HG02852 (cell line): ENCODE data around the gene SDHD.
A peak's percentile ranks its signal among the peaks of the same experiment; 100 is the strongest.
"Not testable (repeated sequence)": the region's sequence is repeated elsewhere in the genome, so short reads cannot be mapped to it uniquely, and the experiment has no call there.

Source experiments
- ATAC-seq: cut with Tn5 transposase; IDR thresholded peaks from one replicate; pipeline ENCODE4 v1.9.1; 2021; ENCODE audit warnings: mild to moderate bottlenecking, moderate library complexity; ENCODE audit not compliant: unreplicated experiment

Gene SDHD

GRCh38 chr11:112086422-112087191 is at the start of gene SDHD, which contains the start of gene TIMM8B:
SDHD (plus strand) TSS chr11:112086873; CDS start chr11:112086908, 35 bp downstream.
TIMM8B (minus strand) TSS chr11:112086756; CDS start chr11:112086723, 33 bp downstream.
- peak; percentile 90 for ATAC-seq

DNA sequence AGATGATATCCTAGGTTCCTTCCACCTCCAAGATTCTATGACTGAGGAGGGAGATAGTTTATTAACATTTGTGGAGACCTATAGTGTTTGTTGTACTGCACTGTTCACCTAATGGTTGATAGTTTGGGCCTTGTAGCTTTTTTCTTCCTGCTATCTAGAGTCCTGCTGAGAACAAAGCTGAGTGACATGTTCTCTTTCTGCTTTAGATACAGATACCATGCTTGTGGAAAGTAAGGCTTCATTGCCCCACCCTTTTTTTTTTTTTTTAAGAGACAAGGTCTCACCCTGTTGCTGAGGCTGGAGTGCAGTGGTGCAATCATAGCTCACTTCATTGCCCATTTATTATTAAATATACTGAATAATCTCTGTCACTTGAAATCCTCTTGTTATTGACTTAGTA is 49.1 kb upstream of the SDHD start:
- ATAC-seq, result no peak

GRCh38 chr11:112042161-112042960 is 44.3 kb upstream of the SDHD start:
- ATAC-seq, result no peak

DNA sequence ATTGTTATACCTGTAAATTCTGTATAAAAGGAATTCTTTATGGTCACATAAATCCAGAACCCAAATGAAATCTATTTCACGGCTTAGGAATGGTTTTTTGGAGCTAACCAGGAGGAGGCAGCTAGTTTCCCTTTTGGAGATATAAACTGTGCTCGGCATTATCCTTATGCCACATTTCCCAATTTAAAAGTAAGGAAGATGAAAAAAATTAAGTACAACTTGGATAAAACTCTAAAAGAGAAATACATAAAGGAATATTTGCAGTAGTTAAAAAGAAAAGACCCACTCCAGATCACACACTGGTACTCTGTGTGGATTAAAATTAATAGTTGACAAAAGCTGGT is 43.7 kb upstream of the SDHD start:
- ATAC-seq, result no peak

DNA sequence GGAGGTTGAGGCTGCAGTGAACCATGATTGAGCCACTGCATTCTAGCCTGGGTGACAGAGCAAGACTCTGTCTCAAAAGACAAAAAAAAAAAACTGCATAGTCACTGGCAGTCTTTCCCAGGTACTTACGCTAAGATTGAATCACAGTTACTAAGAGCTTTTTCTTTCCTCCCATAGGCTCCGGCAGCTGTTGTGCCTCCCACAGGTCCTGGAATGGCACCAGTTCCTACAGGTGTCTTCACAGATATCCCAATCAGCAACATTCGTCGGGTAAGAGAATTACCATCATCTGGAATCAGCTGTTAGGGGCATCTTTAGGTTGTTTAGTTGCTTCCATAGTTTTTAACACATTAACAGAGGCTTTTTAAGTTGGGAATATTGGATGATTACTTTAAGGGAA is 41.7 kb upstream of the SDHD start:
- ATAC-seq, result no peak

DNA sequence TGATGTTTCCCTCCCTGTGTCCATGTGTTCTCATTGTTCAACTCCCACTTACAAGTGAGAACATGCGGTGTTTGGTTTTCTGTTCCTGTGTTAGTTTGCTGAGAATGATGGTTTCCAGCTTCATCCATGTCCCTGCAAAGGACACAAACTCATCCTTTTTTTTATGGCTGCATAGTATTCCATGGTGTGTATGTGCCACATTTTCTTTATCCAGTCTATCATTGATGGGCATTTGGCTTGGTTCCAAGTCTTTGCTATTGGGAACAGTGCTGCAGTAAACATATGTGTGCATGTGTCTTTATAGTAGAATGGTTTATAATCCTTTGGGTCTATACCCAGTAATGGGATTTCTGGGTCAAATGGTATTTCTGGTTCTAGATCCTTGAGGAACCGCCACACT is 40.0 kb upstream of the SDHD start:
- ATAC-seq, result not testable (repeated sequence)

GRCh38 chr11:112048256-112048655 is 38.4 kb upstream of the SDHD start:
- not testable (repeated sequence) for ATAC-seq

- no peak for ATAC-seq
Measured at GRCh38 chr11:112049777-112050176, 36.9 kb upstream of the SDHD start.

GRCh38 chr11:112050721-112051120 is 36.0 kb upstream of the SDHD start:
- peak; percentile 91 for ATAC-seq

GRCh38 chr11:112051768-112052167 is 34.9 kb upstream of the SDHD start:
- ATAC-seq, result no peak

GRCh38 chr11:112057170-112057569 is 29.5 kb upstream of the SDHD start:
- no peak for ATAC-seq

DNA sequence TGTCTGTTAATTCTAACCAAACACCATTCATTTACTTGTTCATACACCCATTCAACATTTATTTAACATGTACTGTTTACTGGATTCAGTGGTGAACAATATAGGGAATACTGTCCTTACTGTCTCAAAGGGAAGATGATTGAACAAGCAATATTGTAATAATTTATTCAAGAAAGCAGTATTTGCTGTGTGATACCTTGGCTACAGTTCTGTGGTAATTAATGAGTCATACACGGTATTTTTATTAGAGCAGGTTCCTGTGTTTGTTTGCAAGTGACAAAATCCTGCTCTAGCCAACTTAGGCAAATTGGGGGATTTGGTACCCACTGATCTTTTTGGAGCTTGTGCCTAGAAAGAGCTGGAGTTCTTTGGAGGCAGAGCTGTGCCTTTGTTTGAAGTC is 28.6 kb upstream of the SDHD start:
- no peak for ATAC-seq

- no peak for ATAC-seq
Measured at GRCh38 chr11:112062923-112063322, 23.8 kb upstream of the SDHD start.

DNA sequence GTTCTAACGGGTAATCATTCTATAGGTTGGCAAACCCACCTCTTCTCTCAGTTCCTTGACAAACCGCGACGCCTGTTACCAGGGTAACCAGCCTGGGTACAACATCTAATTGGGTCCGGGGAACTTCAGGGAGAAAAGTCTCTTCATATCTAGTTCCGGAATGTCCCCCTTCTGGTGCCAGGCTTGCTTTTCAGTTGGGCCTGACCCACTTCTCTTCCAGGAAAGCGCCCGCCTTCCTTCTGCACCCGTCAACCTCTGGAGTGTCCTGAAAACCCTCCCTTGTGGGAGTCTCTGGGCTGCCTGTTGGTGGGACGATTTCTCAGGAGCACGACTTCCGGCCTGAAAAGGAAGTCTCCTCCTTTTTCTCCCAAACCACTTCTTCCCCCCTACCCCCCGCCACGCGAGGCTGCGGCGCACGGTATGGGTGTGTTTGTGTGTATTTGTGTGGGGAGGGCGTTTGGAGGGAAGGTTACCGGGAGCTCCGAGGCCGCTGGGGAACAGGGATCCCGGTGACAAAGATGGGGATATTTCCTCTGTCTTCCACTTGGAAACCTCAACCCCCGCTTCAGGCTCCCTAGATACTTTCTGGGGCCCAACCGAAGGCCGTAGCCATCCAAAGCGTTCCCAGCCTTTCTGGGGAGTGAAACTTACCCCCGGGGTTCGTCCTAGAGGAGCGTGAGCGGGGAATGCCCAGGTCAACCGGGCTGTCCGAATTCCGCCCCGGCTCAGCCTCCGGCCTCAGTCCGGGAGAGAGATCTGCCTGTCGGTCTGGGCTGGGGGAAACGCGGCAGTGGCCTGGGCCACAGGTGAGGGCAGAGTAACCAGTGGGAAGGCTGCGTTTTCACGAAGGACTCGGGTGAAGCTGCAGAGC is 12.5 kb upstream of the SDHD start, which contains the start of the genes NKAPD1 and PIH1D2:
Gene NKAPD1, plus strand, starts transcription at position 359 of the 871 bp plus-strand sequence. CDS start 1,276 bp downstream, outside the sequence.
Gene PIH1D2, minus strand, starts transcription at position 77 of the 871 bp plus-strand sequence. CDS start 843 bp downstream, outside the sequence.
- peak; percentile 87 for ATAC-seq

GRCh38 chr11:112082729-112083128 is 3.9 kb upstream of the SDHD start:
- no peak for ATAC-seq

- ATAC-seq, result peak; percentile 37
Measured at GRCh38 chr11:112085822-112086421, 751 bp upstream of the SDHD start.

DNA sequence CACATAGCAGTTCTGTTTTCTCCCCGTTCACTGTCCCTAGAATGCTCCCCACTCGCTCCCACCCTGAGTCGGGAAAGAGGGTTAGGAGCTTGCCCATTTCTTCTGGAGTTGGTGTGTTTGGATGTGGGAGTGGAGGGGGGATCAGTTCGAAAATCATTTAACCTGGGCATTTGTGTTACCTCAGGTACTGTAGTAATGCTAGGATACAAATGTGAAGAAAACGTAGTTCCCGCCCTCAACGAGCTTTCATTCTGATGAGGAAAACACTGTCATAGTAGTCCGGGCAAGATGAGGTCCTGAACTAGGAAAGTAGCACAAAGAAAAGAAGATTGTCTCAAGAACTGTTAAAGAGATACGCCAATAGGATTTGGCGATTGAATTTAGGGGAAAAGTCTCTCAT is 539 bp downstream of the SDHD start:
- no peak for ATAC-seq

- ATAC-seq, result not testable (repeated sequence)
Measured at GRCh38 chr11:112095302-112095701, 8.6 kb downstream of the SDHD start.

DNA sequence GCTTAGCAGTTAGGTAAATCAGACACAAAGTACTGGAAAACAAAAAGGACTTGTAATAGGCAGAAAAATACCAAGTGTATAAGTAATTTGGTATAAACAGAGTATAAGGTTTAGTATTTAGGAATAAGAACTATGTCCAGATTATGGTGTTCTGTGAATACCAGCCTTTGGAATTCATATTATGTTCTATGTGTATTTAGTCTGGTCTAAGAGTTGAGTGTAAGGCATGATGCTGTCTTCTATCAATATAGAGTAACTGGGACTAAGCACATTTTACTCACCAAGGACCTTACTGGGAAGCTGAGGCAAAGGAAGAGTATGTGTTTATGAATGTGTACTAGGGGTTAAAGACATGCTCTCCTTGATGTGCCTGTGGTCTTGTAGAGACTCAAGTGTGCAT is 9.5 kb downstream of the SDHD start:
- no peak for ATAC-seq

- ATAC-seq, result no peak
Measured at GRCh38 chr11:112097734-112098528, 11.3 kb downstream of the SDHD start.
